Endothelial cell of umbilical vein (primary cell): ENCODE measurements around the gene TSPAN31. TPM values are rescaled to one million over a fixed set of nuclear protein-coding genes. Genes with fewer than 3 reads are reported as not detected.
A peak's percentile ranks its signal among the peaks of the same experiment; 100 is the strongest.

ENCODE experiments used
- BruUV-seq: library from RNA; stranded (reverse); fragments of 400-500 nt; replicated peaks from 2 replicates; lab custom pipeline; 2021; lab: Mats Ljungman, UMichigan
- CTCF ChIA-PET: fragments of 300-600, 350-600 bp; sonication (Branson Sonifier 250); formaldehyde crosslinking; loops from one replicate; lab custom pipeline; 2021; ENCODE audit warnings: antibody characterized with exemption, inconsistent platforms; lab: Charles Lee
- POLR2A ChIA-PET: fragments of 300-600, 350-600 bp; sonication (Branson Sonifier 250); formaldehyde crosslinking; loops from one replicate; lab custom pipeline; 2021; ENCODE audit warnings: antibody characterized with exemption, inconsistent platforms; lab: Charles Lee
- DNase-seq: peaks from one replicate; pipeline ENCODE4 v3.0.0-alpha.2; 2011; ENCODE audit warnings: low read depth, low spot score
- FAIRE-seq: peaks from 2 replicates; lab custom pipeline; 2011; peaks lifted over from hg19 to GRCh38; lab: Jason Lieb, UNC
- H2AFZ ChIP-seq: 2 replicates; pipeline ENCODE4 v1.6.0; 2012; ENCODE audit warnings: low read depth, low read length, control low read depth, inconsistent platforms
- H3K27ac ChIP-seq: 2 replicates; pipeline ENCODE4 v1.5.1; 2011; ENCODE audit warnings: low read depth, mild to moderate bottlenecking, control low read depth, low read length, moderate library complexity; ENCODE audit not compliant: insufficient read depth
- H3K27me3 ChIP-seq, 2 experiments: 2 replicates each; pipeline versions ENCODE4 v1.6.0 to v1.6.1; 2011; ENCODE audit warnings: low read length in 2 of 2, mixed read lengths in 1 of 2; ENCODE audit not compliant: control insufficient read depth in 2 of 2, insufficient read depth in 2 of 2
- H3K36me3 ChIP-seq, 2 experiments: 2 replicates in 1 of 2; 3 replicates in 1 of 2; pipeline ENCODE4 v1.5.1; 2011; ENCODE audit warnings: low read length in 2 of 2, mild to moderate bottlenecking in 1 of 2, moderate library complexity in 1 of 2; ENCODE audit not compliant: control insufficient read depth in 2 of 2, insufficient read depth in 2 of 2; ENCODE audit errors: extremely low read depth in 1 of 2
- H3K4me1 ChIP-seq: 3 replicates; pipeline ENCODE4 v1.5.1; 2011; ENCODE audit warnings: mild to moderate bottlenecking, low read length; ENCODE audit not compliant: control insufficient read depth, insufficient read depth; ENCODE audit errors: extremely low read depth
- H3K4me2 ChIP-seq: 2 replicates; pipeline ENCODE4 v1.6.1; 2011; ENCODE audit warnings: low read length, control low read depth, mixed read lengths; ENCODE audit not compliant: insufficient read depth
- H3K4me3 ChIP-seq, 3 experiments: fragments of 200-600 bp in 1 of 3; sonication (generic), shearing (Covaris generic) in 1 of 3; replicated peaks in 1 of 3; 2 replicates each; pipeline ENCODE4 v1.5.1; 2011 to 2016; ENCODE audit warnings: control low read depth in 3 of 3, low read length in 3 of 3, mild to moderate bottlenecking in 2 of 3, inconsistent platforms in 1 of 3, low read depth in 1 of 3, moderate library complexity in 1 of 3; ENCODE audit not compliant: insufficient read depth in 1 of 3
- H3K79me2 ChIP-seq: 2 replicates; pipeline ENCODE4 v1.6.0; 2012; ENCODE audit warnings: low read length, inconsistent platforms; ENCODE audit not compliant: control insufficient read depth, insufficient read depth
- H3K9ac ChIP-seq: replicated peaks from 2 replicates; pipeline ENCODE3; 2011; ENCODE audit warnings: low read length, control low read depth; ENCODE audit not compliant: insufficient read depth; ENCODE audit errors: extremely low read depth
- H3K9me1 ChIP-seq: replicated peaks from 3 replicates; pipeline ENCODE4 v1.6.0; 2011; ENCODE audit warnings: mild to moderate bottlenecking, low read length; ENCODE audit not compliant: control insufficient read depth, insufficient read depth; ENCODE audit errors: extremely low read depth
- H3K9me3 ChIP-seq: replicated peaks from 2 replicates; pipeline ENCODE4 v1.5.1; 2012; ENCODE audit warnings: low read length, inconsistent platforms; ENCODE audit not compliant: control insufficient read depth, insufficient read depth
- H4K20me1 ChIP-seq: replicated peaks from 2 replicates; pipeline ENCODE3; 2011; ENCODE audit warnings: mild to moderate bottlenecking, low read length; ENCODE audit not compliant: control insufficient read depth, insufficient read depth; ENCODE audit errors: extremely low read depth
- CTCF ChIP-seq, 2 donors: IDR thresholded peaks; 1 replicate in 1 of 2; 2 replicates in 1 of 2; pipeline ENCODE4 v1.5.1; 2011; ENCODE audit warnings: low read length in 2 of 2, mild to moderate bottlenecking in 2 of 2, moderate library complexity in 2 of 2, control low read depth in 1 of 2, inconsistent platforms in 1 of 2, low read depth in 1 of 2; ENCODE audit not compliant: insufficient read depth in 1 of 2; ENCODE audit errors: extremely low read depth in 1 of 2
- EZH2 ChIP-seq: IDR thresholded peaks from 2 replicates; pipeline ENCODE4 v1.6.1; 2012; ENCODE audit warnings: borderline replicate concordance, low read depth, mild to moderate bottlenecking, moderate library complexity, low read length, inconsistent platforms; ENCODE audit not compliant: severe bottlenecking
- FOS ChIP-seq: IDR thresholded peaks from 2 replicates; pipeline ENCODE4 v1.6.1; 2011; ENCODE audit warnings: mild to moderate bottlenecking, low read length, moderate library complexity, borderline replicate concordance; ENCODE audit not compliant: insufficient read depth
- GATA2 ChIP-seq: IDR thresholded peaks from 2 replicates; pipeline ENCODE4 v1.7.0; 2011; ENCODE audit warnings: low read depth, mild to moderate bottlenecking, moderate library complexity, mixed read lengths, low read length; ENCODE audit not compliant: insufficient read length, insufficient read depth
- JUN ChIP-seq: IDR thresholded peaks from 2 replicates; pipeline ENCODE4 v1.6.1; 2011; ENCODE audit warnings: borderline replicate concordance, low read depth; ENCODE audit not compliant: insufficient read length, insufficient read depth
- MYC ChIP-seq: IDR thresholded peaks from one replicate; pipeline ENCODE4 v1.6.1; 2011; ENCODE audit warnings: mild to moderate bottlenecking, low read depth, low read length
- POLR2A ChIP-seq: IDR thresholded peaks from 2 replicates; pipeline ENCODE4 v1.6.1; 2012; ENCODE audit warnings: low read depth, mild to moderate bottlenecking, control low read depth, low read length
- POLR2AphosphoS5 ChIP-seq: IDR thresholded peaks from 2 replicates; pipeline ENCODE4 v1.6.1; 2012; ENCODE audit warnings: low read depth, mild to moderate bottlenecking, control low read depth, low read length, moderate library complexity; ENCODE audit not compliant: insufficient read depth
- dilution Hi-C: fragments of 300-500 bp; cut with MboI; formaldehyde crosslinking; loops from one replicate; pipeline ENCODE4 v1.15.0; 2019; ENCODE audit warnings: low sequenced_read_pairs; ENCODE audit not compliant: extremely low pct_ligation_motif_present
- intact Hi-C: fragments of 100-400 bp; cut with micrococcal nuclease; formaldehyde crosslinking; loops from one replicate; pipeline ENCODE4 v1.10.0; 2022
- polyA plus RNA-seq, 4 experiments: library from polyadenylated mRNA; depleted of rRNA in 3 of 4; stranded (reverse) in 3 of 4; unstranded in 1 of 4; fragments of >200 nt; gene quantifications; 2 replicates each; pipeline versions ENCODE4 v1.2.1 to v1.2.3, GENCODE V29; 2011 to 2012; ENCODE audit warnings: missing spikeins in 1 of 4
- total RNA-seq: library from RNA; stranded (reverse); gene quantifications from 2 replicates; pipeline ENCODE4 v1.2.3, GENCODE V29; 2021
- TF ChIP-seq, protein P1 (sequence below): IDR thresholded peaks from 2 replicates; pipeline ENCODE4 v1.6.1; 2011; ENCODE audit not compliant: insufficient read depth, insufficient read length

Gene TSPAN31
- total and polyA plus RNA-seq, 2 donors (not counting 3 experiments of a cell fraction or from before 2014, with no cell fraction given): 15.0 to 43.9 TPM

DNA sequence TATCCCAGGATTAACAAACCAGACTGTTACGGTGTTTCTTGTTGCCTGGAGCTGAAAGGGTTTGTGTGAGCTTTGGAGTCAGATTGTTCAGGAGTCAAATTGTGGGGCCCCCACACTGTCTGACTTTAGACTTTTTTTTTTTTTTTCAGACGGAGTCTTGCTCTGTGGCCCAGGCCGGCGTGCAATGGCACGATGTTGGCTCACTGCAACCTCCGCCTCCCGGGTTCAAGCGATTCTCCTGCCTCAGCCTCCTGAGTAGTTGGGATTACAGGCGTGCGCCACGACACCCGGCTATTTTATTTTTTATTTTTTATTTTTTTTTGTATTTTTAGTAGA is 38.6 kb downstream of the TSPAN31 start:
- DNase-seq: no peak
- Histone ChIP-seq H3K4me2 (peak overlapping the region; percentile 70), H3K9me3 (no peaks in the 10 kb centered on the region), H4K20me1 (no peaks in the 10 kb centered on the region), H3K79me2 (peaks cover 14% of the 10 kb centered on the region), H3K27me3 (no peaks in the 10 kb centered on the region), H3K9ac (peak overlapping the region; percentile 59), H2AFZ (no peak overlapping the region), H3K9me1 (no peaks in the 10 kb centered on the region), H3K4me3 (peak overlapping the region; percentile 40 to 63 (median 52)), H3K4me1 (peaks cover 7% of the 10 kb centered on the region), H3K36me3 (peaks cover 8 to 10% of the 10 kb centered on the region in 2 experiments), H3K27ac (peak overlapping the region; percentile 1)
- no peak for FAIRE-seq
- intact Hi-C loops: loop anchor here (1.0 to 2.0 kb wide), 2 partner anchors 14 to 47 kb away; no protein-coding TSS in a partner anchor
- TF ChIP-seq, protein P1, sequence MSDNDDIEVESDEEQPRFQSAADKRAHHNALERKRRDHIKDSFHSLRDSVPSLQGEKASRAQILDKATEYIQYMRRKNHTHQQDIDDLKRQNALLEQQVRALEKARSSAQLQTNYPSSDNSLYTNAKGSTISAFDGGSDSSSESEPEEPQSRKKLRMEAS: no peak
- TF ChIP-seq POLR2AphosphoS5: no peak
- no peak for TF ChIP-seq GATA2
- TF ChIP-seq CTCF (IDR thresholded peaks at IDR 0.05; ENCODE audit: extremely low read depth in 1 of 2, insufficient read depth in 1 of 2, low read depth in 1 of 2, low read length in 2 of 2): no peak
- no peak for TF ChIP-seq JUN
- TF ChIP-seq EZH2: no peak
- no peak for TF ChIP-seq MYC
- TF ChIP-seq POLR2A: no peak
- no peak for TF ChIP-seq FOS
- no TSS peak for BruUV-seq
- ChIA-PET POLR2A (interaction anchor here (1.0 kb wide), 1 partner anchor 11 kb away, joined by 4 read pairs; the partner anchor contains the start of genes EEF1AKMT3 and METTL1), CTCF (interaction anchor here (0.8 to 3.2 kb wide), 20 partner anchors 9 to 200 kb away, joined by 3 to 15 read pairs (median 4); partner anchors contain the start of genes CYP27B1, EEF1AKMT3 and METTL1)
- dilution Hi-C loops: no loop called here
